Astrocyte (in vitro differentiated cells and primary cell): ENCODE data around the gene ADAMTS9. TPM values are rescaled to one million over a fixed set of nuclear protein-coding genes. Genes with fewer than 3 reads are reported as not detected.

Experiments
- DNase-seq: peaks from one replicate; pipeline ENCODE4 v3.0.0-alpha.2; 2010; ENCODE audit warnings: low read depth
- FAIRE-seq: peaks from 2 replicates; lab custom pipeline; 2011; peaks lifted over from hg19 to GRCh38; lab: Jason Lieb, UNC
- H2AFZ ChIP-seq: 2 replicates; pipeline ENCODE4 v1.6.0; 2012; ENCODE audit warnings: low read depth, low read length, inconsistent platforms
- H3K27ac ChIP-seq: 2 replicates; pipeline ENCODE4 v1.5.1; 2011; ENCODE audit warnings: low read depth, low read length, inconsistent platforms
- H3K27me3 ChIP-seq: 2 replicates; pipeline ENCODE4 v1.6.0; 2011; ENCODE audit warnings: low read length, inconsistent platforms; ENCODE audit not compliant: insufficient read depth
- H3K36me3 ChIP-seq: 2 replicates; pipeline ENCODE4 v1.5.1; 2011; ENCODE audit warnings: low read length, inconsistent platforms; ENCODE audit not compliant: insufficient read depth
- H3K4me1 ChIP-seq: 2 replicates; pipeline ENCODE4 v1.5.1; 2011; ENCODE audit warnings: low read length, inconsistent platforms; ENCODE audit not compliant: insufficient read depth
- H3K4me2 ChIP-seq: 2 replicates; pipeline ENCODE4 v1.6.0; 2012; ENCODE audit warnings: low read length, inconsistent platforms
- H3K4me3 ChIP-seq: 2 replicates; pipeline ENCODE4 v1.5.1; 2011; ENCODE audit warnings: low read depth, mild to moderate bottlenecking, low read length, inconsistent platforms; ENCODE audit not compliant: insufficient read depth
- H3K79me2 ChIP-seq: 2 replicates; pipeline ENCODE4 v1.6.0; 2012; ENCODE audit warnings: mild to moderate bottlenecking, low read length, inconsistent platforms; ENCODE audit not compliant: insufficient read depth
- H3K9ac ChIP-seq: 2 replicates; pipeline ENCODE4 v1.6.0; 2012; ENCODE audit warnings: mild to moderate bottlenecking, low read length, inconsistent platforms
- H3K9me3 ChIP-seq: 2 replicates; pipeline ENCODE4 v1.5.1; 2012; ENCODE audit warnings: low read depth, mild to moderate bottlenecking, low read length, inconsistent platforms; ENCODE audit not compliant: insufficient read depth
- H4K20me1 ChIP-seq: 2 replicates; pipeline ENCODE4 v1.6.0; 2012; ENCODE audit warnings: low read length, inconsistent platforms; ENCODE audit not compliant: insufficient read depth
- H3K27ac Mint-ChIP-seq: one replicate; pipeline ENCODE4 v1.8.0; 2021; ENCODE audit warnings: mild to moderate bottlenecking, mixed read lengths; ENCODE audit not compliant: unreplicated experiment
- H3K27me3 Mint-ChIP-seq: one replicate; pipeline ENCODE4 v1.8.0; 2021; ENCODE audit warnings: low read depth, mixed read lengths; ENCODE audit not compliant: unreplicated experiment
- H3K36me3 Mint-ChIP-seq: one replicate; pipeline ENCODE4 v1.8.0; 2021; ENCODE audit warnings: low read depth, mixed read lengths; ENCODE audit not compliant: unreplicated experiment
- H3K4me1 Mint-ChIP-seq: one replicate; pipeline ENCODE4 v1.8.0; 2021; ENCODE audit warnings: low read depth, mixed read lengths; ENCODE audit not compliant: unreplicated experiment
- H3K4me3 Mint-ChIP-seq: one replicate; pipeline ENCODE4 v1.8.0; 2021; ENCODE audit warnings: mild to moderate bottlenecking, moderate library complexity, mixed read lengths; ENCODE audit not compliant: unreplicated experiment
- H3K9me3 Mint-ChIP-seq: one replicate; pipeline ENCODE4 v1.8.0; 2021; ENCODE audit warnings: mild to moderate bottlenecking, mixed read lengths; ENCODE audit not compliant: unreplicated experiment
- EZH2 ChIP-seq: IDR thresholded peaks from 2 replicates; pipeline ENCODE4 v1.6.1; 2012; ENCODE audit warnings: mild to moderate bottlenecking, low read length, inconsistent platforms; ENCODE audit not compliant: insufficient read depth
- total RNA-seq: library from RNA; stranded (reverse); gene quantifications from 2 replicates; pipeline ENCODE4 v1.2.1, GENCODE V29; 2021
- TF ChIP-seq, protein P1 (sequence below): IDR thresholded peaks from 2 replicates; pipeline ENCODE4 v1.5.1; 2011; ENCODE audit warnings: low read depth, mild to moderate bottlenecking, inconsistent platforms, low read length, moderate library complexity; ENCODE audit not compliant: insufficient read depth

ADAMTS9 gene
- total RNA-seq, 1 donor from 2014 or later: 8.3 TPM

DNA sequence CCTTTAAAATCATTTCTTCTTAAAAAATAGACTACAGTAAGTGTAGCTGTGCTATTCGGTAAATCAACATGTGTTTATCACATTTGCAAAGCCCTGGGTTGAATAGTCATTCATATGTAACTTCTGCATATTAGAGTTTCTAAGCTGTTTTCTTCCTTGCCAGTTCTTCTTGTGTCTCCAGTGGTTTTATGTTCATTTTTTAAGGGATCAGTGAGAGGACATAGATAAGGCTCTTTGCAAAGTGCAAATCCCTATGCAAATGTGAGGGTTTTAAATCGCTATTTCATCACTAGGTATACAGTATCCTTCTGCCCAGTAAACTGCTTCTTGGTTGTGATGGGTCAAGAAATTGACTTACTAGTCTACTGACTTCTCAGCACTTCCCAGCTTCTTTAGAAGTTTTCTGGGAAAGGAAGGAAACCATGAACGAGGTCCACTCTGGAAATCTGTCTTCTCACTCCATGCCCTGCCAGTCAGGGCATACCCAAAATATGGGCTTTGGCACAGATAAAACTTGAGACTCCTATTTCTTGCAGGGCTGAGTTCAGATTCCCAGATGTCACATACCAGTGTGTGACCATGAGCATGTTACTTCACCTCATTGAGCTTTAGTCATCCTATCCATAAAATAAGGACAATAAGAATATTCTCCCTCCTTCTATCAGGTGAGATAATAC lies 38.8 kb upstream of the ADAMTS9 start:
- Mint-ChIP-seq H3K4me3 (no peak overlapping the region), H3K4me1 (peaks cover 7% of the 10 kb centered on the region), H3K36me3 (no peaks in the 10 kb centered on the region), H3K27me3 (peaks cover 1% of the 10 kb centered on the region), H3K27ac (no peak overlapping the region), H3K9me3 (peaks cover 3% of the 10 kb centered on the region)
- Histone ChIP-seq H3K9me3 (no peaks in the 10 kb centered on the region), H3K79me2 (no peaks in the 10 kb centered on the region), H3K4me2 (no peak overlapping the region), H3K27ac (no peak overlapping the region), H3K9ac (no peak overlapping the region), H2AFZ (no peak overlapping the region), H3K27me3 (peaks cover 6% of the 10 kb centered on the region), H4K20me1 (no peaks in the 10 kb centered on the region), H3K4me1 (no peaks in the 10 kb centered on the region), H3K4me3 (no peak overlapping the region), H3K36me3 (no peaks in the 10 kb centered on the region)
- TF ChIP-seq, protein P1, sequence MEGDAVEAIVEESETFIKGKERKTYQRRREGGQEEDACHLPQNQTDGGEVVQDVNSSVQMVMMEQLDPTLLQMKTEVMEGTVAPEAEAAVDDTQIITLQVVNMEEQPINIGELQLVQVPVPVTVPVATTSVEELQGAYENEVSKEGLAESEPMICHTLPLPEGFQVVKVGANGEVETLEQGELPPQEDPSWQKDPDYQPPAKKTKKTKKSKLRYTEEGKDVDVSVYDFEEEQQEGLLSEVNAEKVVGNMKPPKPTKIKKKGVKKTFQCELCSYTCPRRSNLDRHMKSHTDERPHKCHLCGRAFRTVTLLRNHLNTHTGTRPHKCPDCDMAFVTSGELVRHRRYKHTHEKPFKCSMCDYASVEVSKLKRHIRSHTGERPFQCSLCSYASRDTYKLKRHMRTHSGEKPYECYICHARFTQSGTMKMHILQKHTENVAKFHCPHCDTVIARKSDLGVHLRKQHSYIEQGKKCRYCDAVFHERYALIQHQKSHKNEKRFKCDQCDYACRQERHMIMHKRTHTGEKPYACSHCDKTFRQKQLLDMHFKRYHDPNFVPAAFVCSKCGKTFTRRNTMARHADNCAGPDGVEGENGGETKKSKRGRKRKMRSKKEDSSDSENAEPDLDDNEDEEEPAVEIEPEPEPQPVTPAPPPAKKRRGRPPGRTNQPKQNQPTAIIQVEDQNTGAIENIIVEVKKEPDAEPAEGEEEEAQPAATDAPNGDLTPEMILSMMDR: no peak
- TF ChIP-seq EZH2: no peak
- no peak for FAIRE-seq
- DNase-seq: no peak

DNA sequence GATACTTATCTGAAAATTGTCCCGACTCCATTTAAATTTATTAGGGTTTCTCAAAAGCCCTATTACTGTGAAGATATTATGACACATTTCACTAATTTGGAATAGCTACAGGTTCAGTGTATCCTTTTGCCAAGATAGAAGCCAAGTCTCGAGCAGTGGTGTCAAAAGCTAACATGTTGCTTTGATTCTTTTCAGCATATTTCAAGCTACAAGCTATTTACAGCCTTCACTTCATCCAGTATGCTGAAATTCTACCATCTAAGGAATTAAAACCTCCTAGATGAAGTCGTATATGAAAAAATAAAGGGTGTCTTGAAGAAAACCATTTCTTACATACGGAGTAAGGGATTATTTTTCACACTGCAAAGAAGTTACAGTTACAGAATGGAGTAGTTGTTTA lies 31.2 kb upstream of the ADAMTS9 start:
- H3K27me3 ChIP-seq: no peaks in the 10 kb centered on the region
- H2AFZ ChIP-seq: no peak overlapping the region
- H4K20me1 ChIP-seq: no peaks in the 10 kb centered on the region
- H3K4me3 ChIP-seq: no peak overlapping the region
- Mint-ChIP-seq H3K4me3 (no peak overlapping the region), H3K27ac (no peak overlapping the region), H3K36me3 (no peaks in the 10 kb centered on the region), H3K27me3 (no peaks in the 10 kb centered on the region), H3K9me3 (no peaks in the 10 kb centered on the region), H3K4me1 (no peaks in the 10 kb centered on the region)
- DNase-seq (no peak), FAIRE-seq (no peak)
- TF ChIP-seq EZH2: no peak
- TF ChIP-seq, protein P1: no peak
- no peaks in the 10 kb centered on the region for H3K4me1 ChIP-seq
- H3K27ac ChIP-seq: no peak overlapping the region
- H3K4me2 ChIP-seq: no peak overlapping the region
- H3K9ac ChIP-seq: no peak overlapping the region
- H3K79me2 ChIP-seq: no peaks in the 10 kb centered on the region
- H3K9me3 ChIP-seq: no peaks in the 10 kb centered on the region
- no peaks in the 10 kb centered on the region for H3K36me3 ChIP-seq

DNA sequence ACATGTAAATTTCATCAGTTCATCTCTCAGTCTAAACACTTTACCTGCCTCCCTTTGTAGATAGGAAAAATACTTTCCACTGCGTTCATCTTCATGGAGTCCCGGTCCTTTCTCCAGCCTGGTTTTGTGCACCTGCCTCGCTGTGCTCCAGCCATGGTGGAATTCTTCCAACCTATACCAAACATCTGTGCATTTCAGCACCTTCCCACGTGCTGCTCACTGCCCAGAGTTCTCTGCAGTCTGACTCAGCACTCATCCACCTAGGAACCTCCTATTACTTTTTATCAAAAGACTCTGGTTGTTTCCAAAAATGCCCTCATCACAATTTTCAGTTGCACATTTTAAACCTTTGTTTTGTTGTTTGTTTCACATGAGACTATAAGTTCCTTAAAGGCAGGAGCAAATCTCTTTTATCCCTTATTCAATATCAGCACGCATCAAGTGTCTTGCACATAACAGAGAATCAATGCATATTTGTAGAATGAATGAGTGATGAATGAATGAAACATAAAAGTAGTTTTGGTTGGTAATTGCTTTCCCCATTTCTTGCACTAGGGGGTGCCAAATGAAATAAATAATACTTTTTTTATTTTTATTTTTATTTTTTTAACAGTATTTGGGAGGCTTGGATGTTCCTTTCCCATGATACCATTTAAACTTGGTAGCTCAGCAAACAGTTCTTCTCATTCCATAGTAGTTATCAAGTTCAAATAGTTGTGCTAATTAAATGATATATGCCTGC lies 30.2 kb upstream of the ADAMTS9 start:
- no peaks in the 10 kb centered on the region for H3K36me3 Mint-ChIP-seq
- no peaks in the 10 kb centered on the region for H3K4me1 ChIP-seq
- DNase-seq (no peak), FAIRE-seq (no peak)
- no peaks in the 10 kb centered on the region for H3K4me1 Mint-ChIP-seq
- H3K36me3 ChIP-seq: no peaks in the 10 kb centered on the region
- no peaks in the 10 kb centered on the region for H3K79me2 ChIP-seq
- H3K27me3 Mint-ChIP-seq: no peaks in the 10 kb centered on the region
- TF ChIP-seq, protein P1: peak; percentile 55
- no peak for TF ChIP-seq EZH2
- no peak overlapping the region for H3K4me2 ChIP-seq
- H3K4me3 Mint-ChIP-seq: no peak overlapping the region
- no peak overlapping the region for H2AFZ ChIP-seq
- no peaks in the 10 kb centered on the region for H3K27me3 ChIP-seq
- H4K20me1 ChIP-seq: no peaks in the 10 kb centered on the region
- H3K27ac Mint-ChIP-seq: no peak overlapping the region
- H3K4me3 ChIP-seq: no peak overlapping the region
- no peaks in the 10 kb centered on the region for H3K9me3 ChIP-seq
- H3K9me3 Mint-ChIP-seq: no peaks in the 10 kb centered on the region
- no peak overlapping the region for H3K27ac ChIP-seq
- H3K9ac ChIP-seq: no peak overlapping the region
